ENCODE data around the gene SLC8B1.

- no peak for TF ChIP-seq CTCF (IDR thresholded peaks at IDR 0.05)
- TF ChIP-seq POLR2A (IDR thresholded peaks at IDR 0.05) = no peak
These were observed 14.5 kb downstream of the SLC8B1 start for GRCh38 chr12:113320401-113320800.
